Measurements from ENCODE around the gene ZPBP.

The ZPBP gene

GRCh38 chr7:50085344-50085743, 7.7 kb downstream of the ZPBP start:
- TF ChIP-seq CTCF (IDR thresholded peaks at IDR 0.05) = no peak
- H3K4me3 ChIP-seq = no peak overlapping the region
- no peak overlapping the region for H3K27ac ChIP-seq
- no peak for DNase-seq (ENCODE audit: low spot score)

- Histone ChIP-seq H3K4me3 (no peak overlapping the region), H3K27ac (no peak overlapping the region)
- no peak for TF ChIP-seq CTCF (IDR thresholded peaks at IDR 0.05)
- no peak for DNase-seq (ENCODE audit: low spot score)
Observed at GRCh38 chr7:50073093-50073492, 20.0 kb downstream of the ZPBP start.

GRCh38 chr7:50069613-50070012, 23.4 kb downstream of the ZPBP start:
- no peak for DNase-seq (ENCODE audit: low spot score)
- Histone ChIP-seq H3K27ac (peak overlapping the region in 1 of 2 donors; percentile 64), H3K4me3 (peak overlapping the region; percentile 72)
- no peak for TF ChIP-seq CTCF (IDR thresholded peaks at IDR 0.05)

GRCh38 chr7:50068850-50069551, 24.0 kb downstream of the ZPBP start:
- DNase-seq (ENCODE audit: low spot score) = no peak
- Histone ChIP-seq H3K4me3 (peak overlapping the region; percentile 72), H3K27ac (peak overlapping the region; percentile 4 to 62)
- no peak for TF ChIP-seq CTCF (IDR thresholded peaks at IDR 0.05)

GRCh38 chr7:50068026-50068425, 25.0 kb downstream of the ZPBP start:
- Histone ChIP-seq H3K4me3 (no peak overlapping the region), H3K27ac (no peak overlapping the region)
- no peak for TF ChIP-seq CTCF (IDR thresholded peaks at IDR 0.05)
- no peak for DNase-seq (ENCODE audit: low spot score)

GRCh38 chr7:50062951-50063350, 30.1 kb downstream of the ZPBP start:
- TF ChIP-seq CTCF (IDR thresholded peaks at IDR 0.05) = no peak
- Histone ChIP-seq H3K27ac (no peak overlapping the region), H3K4me3 (no peak overlapping the region)
- no peak for DNase-seq (ENCODE audit: low spot score)

GRCh38 chr7:50056131-50056530, 36.9 kb downstream of the ZPBP start:
- no peak for DNase-seq (ENCODE audit: low spot score)
- H3K4me3 ChIP-seq = no peak overlapping the region
- H3K27ac ChIP-seq = no peak overlapping the region
- no peak for TF ChIP-seq CTCF (IDR thresholded peaks at IDR 0.05)
